ENCODE measurements around the gene DPYD. TPM values are rescaled to one million over a fixed set of nuclear protein-coding genes. Genes with fewer than 3 reads are reported as not detected.

The DPYD gene
- total RNA-seq, 1 experiment from 2014 or later, result 12.8 TPM

DNA sequence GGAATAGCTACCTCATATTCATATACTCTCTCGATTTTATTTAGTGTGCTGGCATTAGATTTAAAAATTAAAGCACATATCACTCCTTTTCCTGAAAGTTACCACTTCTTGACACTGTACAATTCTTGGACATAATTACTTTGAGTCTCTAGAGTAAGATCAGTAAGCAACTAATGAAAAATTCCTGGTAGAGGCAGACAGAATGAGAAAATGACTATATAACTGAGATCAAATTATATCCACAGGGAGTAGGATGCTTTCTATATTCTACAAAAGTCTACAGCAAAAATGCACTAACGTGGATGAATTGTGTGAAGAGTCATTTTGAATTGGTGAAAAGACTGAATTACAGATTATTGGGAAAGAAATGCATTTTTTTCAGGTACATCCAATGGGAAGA lies 753.6 kb downstream of the DPYD start:
- POLR2A ChIA-PET (ENCODE audit: unreplicated experiment), result no interaction called here
- H3F3A ChIP-seq (ENCODE audit: low read length, unreplicated experiment), result no peaks in the 10 kb centered on the region
- intact Hi-C loops (cut with micrococcal nuclease), result no loop called here

DNA sequence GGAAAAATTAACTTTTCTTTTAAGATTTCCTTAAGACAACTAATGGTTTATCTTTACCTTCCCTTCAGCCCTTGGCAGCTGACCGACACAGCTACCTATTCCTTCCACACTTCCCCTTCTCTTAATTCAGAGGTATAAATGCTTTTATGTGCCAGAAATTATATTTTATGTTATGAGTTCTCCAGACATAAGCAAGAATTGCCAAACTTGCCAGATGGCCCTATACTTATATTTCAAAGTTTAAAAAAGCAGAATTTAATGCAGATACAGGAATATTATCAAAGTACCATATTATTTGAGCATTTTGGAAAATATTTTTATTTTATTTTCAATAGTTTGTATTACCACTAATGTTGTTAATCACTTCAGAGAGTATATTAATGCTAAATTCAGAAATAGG lies 754.2 kb downstream of the DPYD start:
- Histone ChIP-seq H3K27me3 (ENCODE audit: low read length) (no peaks in the 10 kb centered on the region), H3K4me2 (ENCODE audit: low read length) (no peak overlapping the region), H3K79me2 (ENCODE audit: low read length) (no peaks in the 10 kb centered on the region), H4K20me1 (ENCODE audit: low read length) (no peaks in the 10 kb centered on the region), H2AFZ (ENCODE audit: low read length) (no peak overlapping the region), H3K4me1 (ENCODE audit: insufficient read depth, low read length) (no peaks in the 10 kb centered on the region), H3K9me3 (ENCODE audit: low read length) (no peaks in the 10 kb centered on the region), H3K36me3 (ENCODE audit: low read depth, low read length) (no peaks in the 10 kb centered on the region), H3K4me3 (ENCODE audit: low read length) (no peak overlapping the region), H3F3A (ENCODE audit: low read length, unreplicated experiment) (no peaks in the 10 kb centered on the region), H3K9me2 (replicated peaks; ENCODE audit: low read length) (no peaks in the 10 kb centered on the region), H3K27ac (ENCODE audit: low read length) (no peak overlapping the region), H3K9ac (ENCODE audit: low read length) (no peak overlapping the region)
- BruUV-seq (replicated peaks), result no TSS peak
- DNase-seq (no peak), ATAC-seq (no peak)
- intact Hi-C loops (cut with micrococcal nuclease), result no loop called here
- TF ChIP-seq EZH2phosphoT487 (IDR thresholded peaks at IDR 0.05; ENCODE audit: borderline replicate concordance, low read length) (no peak), EZH2 (IDR thresholded peaks at IDR 0.05; ENCODE audit: low read length, unreplicated experiment) (no peak)
- TF ChIP-seq, protein P1, sequence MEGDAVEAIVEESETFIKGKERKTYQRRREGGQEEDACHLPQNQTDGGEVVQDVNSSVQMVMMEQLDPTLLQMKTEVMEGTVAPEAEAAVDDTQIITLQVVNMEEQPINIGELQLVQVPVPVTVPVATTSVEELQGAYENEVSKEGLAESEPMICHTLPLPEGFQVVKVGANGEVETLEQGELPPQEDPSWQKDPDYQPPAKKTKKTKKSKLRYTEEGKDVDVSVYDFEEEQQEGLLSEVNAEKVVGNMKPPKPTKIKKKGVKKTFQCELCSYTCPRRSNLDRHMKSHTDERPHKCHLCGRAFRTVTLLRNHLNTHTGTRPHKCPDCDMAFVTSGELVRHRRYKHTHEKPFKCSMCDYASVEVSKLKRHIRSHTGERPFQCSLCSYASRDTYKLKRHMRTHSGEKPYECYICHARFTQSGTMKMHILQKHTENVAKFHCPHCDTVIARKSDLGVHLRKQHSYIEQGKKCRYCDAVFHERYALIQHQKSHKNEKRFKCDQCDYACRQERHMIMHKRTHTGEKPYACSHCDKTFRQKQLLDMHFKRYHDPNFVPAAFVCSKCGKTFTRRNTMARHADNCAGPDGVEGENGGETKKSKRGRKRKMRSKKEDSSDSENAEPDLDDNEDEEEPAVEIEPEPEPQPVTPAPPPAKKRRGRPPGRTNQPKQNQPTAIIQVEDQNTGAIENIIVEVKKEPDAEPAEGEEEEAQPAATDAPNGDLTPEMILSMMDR (conservative IDR thresholded peaks at IDR 0.05; ENCODE audit: low read depth, low read length), result no peak
- POLR2A ChIA-PET (ENCODE audit: unreplicated experiment), result no interaction called here
- CTCF ChIA-PET, result no interaction called here

More for the DNA sequence above, 753.6 kb downstream of the DPYD start:
- ATAC-seq (no peak), DNase-seq (no peak)
- H3K9me3 ChIP-seq (ENCODE audit: low read length), result no peaks in the 10 kb centered on the region
- CTCF ChIA-PET, result no interaction called here
- no peaks in the 10 kb centered on the region for H3K9me2 ChIP-seq (replicated peaks; ENCODE audit: low read length)
- H3K79me2 ChIP-seq (ENCODE audit: low read length), result no peaks in the 10 kb centered on the region
- no peaks in the 10 kb centered on the region for H4K20me1 ChIP-seq (ENCODE audit: low read length)
- H3K27ac ChIP-seq (ENCODE audit: low read length), result no peak overlapping the region
- BruUV-seq (replicated peaks), result no TSS peak
- no peaks in the 10 kb centered on the region for H3K27me3 ChIP-seq (ENCODE audit: low read length)
- no peak overlapping the region for H3K4me2 ChIP-seq (ENCODE audit: low read length)
- H3K4me1 ChIP-seq (ENCODE audit: insufficient read depth, low read length), result no peaks in the 10 kb centered on the region
- no peak overlapping the region for H2AFZ ChIP-seq (ENCODE audit: low read length)
- no peak overlapping the region for H3K9ac ChIP-seq (ENCODE audit: low read length)
- no peaks in the 10 kb centered on the region for H3K36me3 ChIP-seq (ENCODE audit: low read depth, low read length)
- H3K4me3 ChIP-seq (ENCODE audit: low read length), result no peak overlapping the region
- TF ChIP-seq, protein P1 (conservative IDR thresholded peaks at IDR 0.05; ENCODE audit: low read depth, low read length), result no peak
- TF ChIP-seq EZH2 (IDR thresholded peaks at IDR 0.05; ENCODE audit: low read length, unreplicated experiment), result no peak

DNA sequence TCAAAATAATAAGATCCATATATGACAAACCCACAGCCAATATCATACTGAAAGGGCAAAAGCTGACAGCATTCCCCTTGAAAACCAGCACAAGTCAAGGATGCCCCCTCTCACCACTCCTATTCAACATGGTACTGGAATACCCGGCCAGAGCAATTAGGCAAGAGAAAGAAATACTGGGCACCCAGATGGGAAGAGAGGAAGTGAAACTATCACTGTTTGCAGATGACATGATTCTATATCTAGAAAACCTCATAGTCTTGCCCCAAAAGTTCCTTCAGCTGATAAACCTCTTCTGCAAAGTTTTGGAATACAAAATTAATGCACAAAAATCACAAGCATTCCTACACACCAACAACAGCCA lies 756.6 kb downstream of the DPYD start:
- ChIA-PET POLR2A (ENCODE audit: unreplicated experiment) (no interaction called here), CTCF (no interaction called here)
- Histone ChIP-seq H3K9ac (ENCODE audit: low read length) (no peak overlapping the region), H3K27me3 (ENCODE audit: low read length) (no peaks in the 10 kb centered on the region), H3K4me3 (ENCODE audit: low read length) (no peak overlapping the region), H3K4me1 (ENCODE audit: insufficient read depth, low read length) (no peaks in the 10 kb centered on the region), H3K9me3 (ENCODE audit: low read length) (no peaks in the 10 kb centered on the region), H3K9me2 (replicated peaks; ENCODE audit: low read length) (no peaks in the 10 kb centered on the region), H3K27ac (ENCODE audit: low read length) (no peak overlapping the region), H3F3A (ENCODE audit: low read length, unreplicated experiment) (no peaks in the 10 kb centered on the region), H3K79me2 (ENCODE audit: low read length) (no peaks in the 10 kb centered on the region), H3K4me2 (ENCODE audit: low read length) (no peak overlapping the region), H2AFZ (ENCODE audit: low read length) (no peak overlapping the region), H3K36me3 (ENCODE audit: low read depth, low read length) (no peaks in the 10 kb centered on the region), H4K20me1 (ENCODE audit: low read length) (no peaks in the 10 kb centered on the region)
- ATAC-seq (no peak), DNase-seq (no peak)
- intact Hi-C loops (cut with micrococcal nuclease), result no loop called here
- no TSS peak for BruUV-seq (replicated peaks)
- TF ChIP-seq EZH2 (IDR thresholded peaks at IDR 0.05; ENCODE audit: low read length, unreplicated experiment), result no peak
- TF ChIP-seq EZH2phosphoT487 (IDR thresholded peaks at IDR 0.05; ENCODE audit: borderline replicate concordance, low read length), result no peak
- TF ChIP-seq, protein P1 (conservative IDR thresholded peaks at IDR 0.05; ENCODE audit: low read depth, low read length), result no peak

All from PC-3 (cell line).